GM12872 (cell line): ENCODE results near the gene GPR12.

ENCODE experiments used
- TF ChIP-seq, protein P1 (sequence below): IDR thresholded peaks from 3 replicates; pipeline ENCODE4 v1.5.1; 2011; ENCODE audit warnings: low read depth, mild to moderate bottlenecking, low read length, moderate library complexity; ENCODE audit not compliant: insufficient read depth

The GPR12 gene

DNA sequence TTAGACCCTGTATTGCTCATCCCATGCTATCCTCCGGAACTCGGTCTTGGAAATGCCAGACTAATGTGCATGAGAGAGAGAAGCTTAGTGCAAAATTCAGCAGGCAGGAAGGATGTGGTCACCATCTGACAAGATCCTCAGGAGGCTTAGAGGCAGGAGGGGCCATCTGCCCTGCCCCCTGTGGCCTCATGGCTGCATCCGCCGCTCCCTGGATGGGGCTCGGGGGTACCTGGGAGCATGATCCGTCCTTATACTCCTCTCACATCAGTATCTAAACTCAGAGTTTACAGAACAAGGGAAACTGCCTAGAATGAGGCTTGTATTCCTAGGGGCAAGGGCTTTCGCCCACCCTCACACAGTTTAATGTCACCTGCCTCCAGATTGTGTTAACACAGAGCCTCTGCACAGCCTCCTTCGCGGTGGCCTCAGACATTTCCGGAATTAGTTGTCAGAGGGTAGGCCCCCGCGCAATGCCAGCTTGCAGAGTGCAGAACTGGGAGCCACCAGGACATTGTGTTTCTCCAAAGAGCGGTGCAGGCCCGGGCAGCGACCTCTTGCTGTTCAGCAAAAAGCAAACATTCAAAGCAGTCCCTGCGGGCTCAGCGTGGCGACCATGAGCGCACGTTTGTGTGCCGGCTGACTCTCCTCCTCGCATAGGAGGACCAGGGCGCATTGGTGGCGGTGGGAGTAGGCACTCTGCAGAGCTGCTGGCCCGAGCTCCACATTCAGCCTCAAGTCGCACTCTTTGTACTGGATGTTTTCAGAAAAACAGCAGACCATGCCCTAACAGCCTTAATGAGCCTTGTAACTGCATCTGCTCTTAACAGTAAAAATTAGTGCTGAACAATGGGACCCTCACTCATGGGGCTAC is 39.1 kb downstream of the GPR12 start:
- TF ChIP-seq, protein P1, sequence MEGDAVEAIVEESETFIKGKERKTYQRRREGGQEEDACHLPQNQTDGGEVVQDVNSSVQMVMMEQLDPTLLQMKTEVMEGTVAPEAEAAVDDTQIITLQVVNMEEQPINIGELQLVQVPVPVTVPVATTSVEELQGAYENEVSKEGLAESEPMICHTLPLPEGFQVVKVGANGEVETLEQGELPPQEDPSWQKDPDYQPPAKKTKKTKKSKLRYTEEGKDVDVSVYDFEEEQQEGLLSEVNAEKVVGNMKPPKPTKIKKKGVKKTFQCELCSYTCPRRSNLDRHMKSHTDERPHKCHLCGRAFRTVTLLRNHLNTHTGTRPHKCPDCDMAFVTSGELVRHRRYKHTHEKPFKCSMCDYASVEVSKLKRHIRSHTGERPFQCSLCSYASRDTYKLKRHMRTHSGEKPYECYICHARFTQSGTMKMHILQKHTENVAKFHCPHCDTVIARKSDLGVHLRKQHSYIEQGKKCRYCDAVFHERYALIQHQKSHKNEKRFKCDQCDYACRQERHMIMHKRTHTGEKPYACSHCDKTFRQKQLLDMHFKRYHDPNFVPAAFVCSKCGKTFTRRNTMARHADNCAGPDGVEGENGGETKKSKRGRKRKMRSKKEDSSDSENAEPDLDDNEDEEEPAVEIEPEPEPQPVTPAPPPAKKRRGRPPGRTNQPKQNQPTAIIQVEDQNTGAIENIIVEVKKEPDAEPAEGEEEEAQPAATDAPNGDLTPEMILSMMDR, result 0 out of 3 replicates have a peak, but pooled peaks have one; percentile 0

DNA sequence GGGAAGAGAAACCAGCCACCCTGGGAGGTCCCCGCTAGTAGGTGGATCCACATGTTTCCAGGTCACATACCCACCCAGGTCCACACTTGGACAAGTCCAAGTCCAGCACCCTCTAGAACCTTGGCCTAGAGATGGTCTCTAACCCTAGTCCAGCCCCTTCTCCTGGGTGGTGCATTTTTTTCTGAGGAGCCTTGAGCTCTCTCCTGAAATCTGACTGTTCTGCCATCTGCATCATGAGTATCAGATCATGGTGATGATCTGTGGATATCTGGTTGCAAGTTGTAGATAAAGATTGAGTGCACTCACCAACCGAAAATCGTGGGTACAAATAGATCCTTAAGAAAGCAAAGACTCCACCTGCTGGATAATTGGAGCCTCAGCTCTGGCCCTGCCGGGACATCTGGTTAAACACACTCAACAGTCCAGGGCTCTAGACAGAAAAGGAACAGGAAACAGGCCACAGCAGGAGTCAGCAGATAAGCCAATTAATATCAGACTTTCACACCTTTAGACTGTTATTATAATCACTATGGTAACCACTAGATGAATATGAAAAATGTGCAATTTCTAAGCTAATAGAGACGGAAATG is 41.1 kb downstream of the GPR12 start:
- TF ChIP-seq, protein P1, result no peak

DNA sequence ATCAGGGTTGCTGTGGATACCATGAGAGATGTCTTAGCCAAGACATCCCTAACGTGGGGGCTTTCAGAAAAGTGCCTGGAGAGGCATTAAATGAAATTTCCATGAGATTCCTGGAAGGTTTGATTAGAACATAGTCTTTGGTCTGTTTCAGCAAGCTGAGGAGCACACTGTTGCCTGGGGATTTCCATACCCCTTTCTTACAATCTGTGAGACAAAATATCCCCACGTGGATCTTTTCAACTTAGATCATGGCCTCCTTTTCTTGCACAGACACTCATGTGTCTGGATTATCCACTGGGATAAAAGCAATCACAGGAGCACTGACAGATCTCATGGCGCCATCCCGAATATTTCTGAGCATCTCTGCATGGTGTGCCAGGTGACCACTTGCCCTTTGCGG is 41.7 kb downstream of the GPR12 start:
- TF ChIP-seq, protein P1, result no peak

DNA sequence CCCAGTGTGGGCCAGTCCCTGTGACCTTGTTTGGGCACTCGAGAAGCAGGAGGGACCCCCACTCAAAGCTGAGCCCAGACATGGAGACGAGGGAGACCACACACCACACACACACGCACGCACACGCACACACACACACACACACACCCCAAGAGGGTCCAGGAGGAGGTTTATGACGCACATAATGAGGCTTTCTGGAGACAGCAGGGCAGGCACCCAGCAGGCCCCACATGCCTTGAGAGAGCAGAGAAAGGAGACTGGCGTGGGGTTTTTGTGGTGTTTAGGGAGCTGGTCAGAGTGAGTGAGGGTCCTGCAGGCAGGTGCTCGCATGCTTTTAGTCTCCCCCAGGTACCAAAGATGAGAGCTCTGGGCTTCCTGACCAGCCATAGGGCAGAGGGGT is 42.4 kb downstream of the GPR12 start:
- TF ChIP-seq, protein P1, result no peak

DNA sequence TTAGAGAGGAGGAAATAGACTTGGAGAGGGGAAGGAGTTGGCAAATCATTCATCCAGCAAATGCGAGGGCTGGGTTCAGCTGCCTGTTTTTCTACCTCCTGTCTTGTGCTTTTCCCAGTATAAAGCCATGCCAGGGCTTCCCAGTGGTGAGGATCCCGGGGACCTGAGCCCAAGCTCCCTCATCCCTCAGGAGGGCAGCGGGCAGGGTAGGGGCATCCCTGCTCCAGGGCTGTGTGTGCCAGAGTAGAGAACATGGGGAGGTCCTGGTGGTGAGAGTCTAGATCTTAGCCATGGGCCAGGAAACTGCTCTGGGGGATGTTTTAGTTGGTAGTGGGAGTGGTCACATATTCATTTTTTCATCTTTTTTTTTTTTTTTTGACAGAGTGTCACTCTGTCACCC is 43.6 kb downstream of the GPR12 start:
- TF ChIP-seq, protein P1, result no peak

DNA sequence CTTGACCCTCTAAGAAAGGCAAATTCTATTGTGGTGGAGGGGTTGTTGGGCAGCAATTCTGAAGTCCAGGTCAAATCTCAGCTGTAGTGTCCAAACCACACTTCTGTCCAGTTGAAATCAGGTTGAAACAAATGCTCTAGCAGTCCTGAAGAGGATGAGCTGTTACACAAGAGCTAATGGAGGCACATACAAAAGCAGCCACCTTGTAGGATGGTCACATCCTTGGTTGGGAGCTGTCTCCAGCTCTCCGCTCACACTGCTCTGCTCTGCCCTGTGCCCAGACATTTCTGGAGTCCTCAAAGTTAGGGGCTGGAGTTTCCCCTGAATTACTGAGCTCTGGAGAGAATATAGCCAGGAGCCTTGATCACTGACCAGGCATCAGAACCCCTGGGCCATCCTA is 47.2 kb downstream of the GPR12 start:
- TF ChIP-seq, protein P1, result no peak

DNA sequence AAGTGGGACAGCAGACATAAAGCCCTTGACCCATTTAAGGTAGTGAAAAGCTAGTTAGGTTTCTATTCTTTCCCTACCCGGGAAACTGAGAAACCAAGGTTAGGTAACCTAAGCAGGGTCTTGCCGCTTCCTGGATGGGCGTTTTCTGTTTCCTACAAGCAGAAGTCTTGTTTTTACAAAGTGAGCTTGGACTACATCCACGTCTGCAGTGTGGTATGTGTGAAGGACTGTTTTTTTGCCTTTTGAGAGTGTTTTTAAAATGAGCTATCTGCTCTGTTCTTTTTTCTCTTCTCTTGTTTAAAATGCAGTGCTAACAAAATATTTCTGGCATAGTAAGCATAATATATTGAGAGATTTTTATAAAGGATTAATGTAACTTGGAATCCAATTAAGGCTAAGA is 49.4 kb downstream of the GPR12 start:
- TF ChIP-seq, protein P1, result no peak
